Measurements from ENCODE around the gene IFIT5.
"Not testable (repeated sequence)": the region's sequence is repeated elsewhere in the genome, so short reads cannot be mapped to it uniquely, and the experiment has no call there.

IFIT5 gene

DNA sequence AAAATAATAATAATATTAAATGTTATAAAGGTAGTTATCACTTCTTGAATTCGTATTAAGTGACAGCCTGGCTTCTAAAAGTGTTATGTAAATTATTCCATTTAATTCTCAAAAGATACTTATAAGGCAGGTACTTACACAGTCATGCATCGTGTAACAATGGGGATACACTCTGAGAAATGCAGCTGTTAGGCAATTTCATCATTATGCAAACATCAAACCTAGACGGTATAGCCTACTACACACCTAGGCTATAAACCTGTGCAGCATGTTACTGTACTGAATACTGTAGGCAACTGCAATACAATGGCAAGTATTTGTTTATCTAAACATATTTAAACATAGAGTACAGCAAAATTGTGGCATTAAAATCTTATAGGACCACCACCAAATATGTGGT lies 20.5 kb upstream of the IFIT5 start:
- DNase-seq (ENCODE audit: low spot score) = no peak

GRCh38 chr10:89395141-89395540 lies 19.2 kb upstream of the IFIT5 start:
- no peak for DNase-seq (ENCODE audit: low spot score)

- DNase-seq (ENCODE audit: low spot score) = no peak
Measured at GRCh38 chr10:89398003-89398749, 16.2 kb upstream of the IFIT5 start.

GRCh38 chr10:89399956-89400355 lies 14.4 kb upstream of the IFIT5 start:
- DNase-seq (ENCODE audit: low spot score) = no peak

DNA sequence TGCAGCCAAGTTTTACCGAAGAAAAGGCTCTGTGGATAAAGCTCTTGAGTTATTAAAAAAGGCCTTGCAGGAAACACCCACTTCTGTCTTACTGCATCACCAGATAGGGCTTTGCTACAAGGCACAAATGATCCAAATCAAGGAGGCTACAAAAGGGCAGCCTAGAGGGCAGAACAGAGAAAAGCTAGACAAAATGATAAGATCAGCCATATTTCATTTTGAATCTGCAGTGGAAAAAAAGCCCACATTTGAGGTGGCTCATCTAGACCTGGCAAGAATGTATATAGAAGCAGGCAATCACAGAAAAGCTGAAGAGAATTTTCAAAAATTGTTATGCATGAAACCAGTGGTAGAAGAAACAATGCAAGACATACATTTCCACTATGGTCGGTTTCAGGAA lies 11.3 kb upstream of the IFIT5 start:
- no peak for DNase-seq (ENCODE audit: low spot score)

GRCh38 chr10:89404104-89405047 lies 10.0 kb upstream of the IFIT5 start:
- no peak for DNase-seq (ENCODE audit: low spot score)

DNA sequence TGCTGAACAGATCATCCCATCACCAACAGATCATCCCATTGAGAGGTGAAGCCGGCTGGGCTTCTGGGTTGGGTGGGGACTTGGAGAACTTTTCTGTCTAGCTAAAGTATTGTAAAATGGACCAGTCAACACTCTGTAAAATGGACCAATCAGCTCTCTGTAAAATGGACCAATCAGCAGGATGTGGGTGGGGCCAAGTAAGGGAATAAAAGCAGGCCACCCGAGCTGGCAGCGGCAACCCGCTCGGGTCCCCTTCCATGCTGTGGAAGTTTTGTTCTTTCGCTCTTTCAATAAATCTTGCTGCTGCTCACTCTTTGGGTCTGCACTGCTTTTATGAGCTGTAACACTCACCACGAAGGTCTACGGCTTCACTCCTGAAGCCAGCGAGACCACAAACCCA lies 8.2 kb upstream of the IFIT5 start:
- DNase-seq (ENCODE audit: low spot score) = not testable (repeated sequence)

DNA sequence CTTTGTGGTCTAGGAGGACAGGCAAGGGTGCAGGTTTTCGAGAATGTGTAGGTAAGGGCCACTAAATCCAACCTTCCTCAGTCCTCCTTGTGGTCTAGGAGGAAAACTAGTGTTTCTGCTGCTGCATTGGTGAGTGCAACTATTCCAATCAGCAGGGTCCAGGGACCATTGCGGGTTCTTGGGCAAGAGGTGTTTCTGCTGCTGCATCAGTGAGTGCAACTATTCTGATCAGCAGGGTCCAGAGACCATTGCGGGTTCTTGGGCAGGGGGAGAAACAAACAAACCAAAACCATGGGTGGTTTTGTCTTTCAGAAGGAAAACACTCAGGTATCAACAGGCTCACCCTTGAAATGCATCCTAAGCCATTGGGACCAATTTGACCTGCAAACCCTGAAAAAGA lies 6.6 kb upstream of the IFIT5 start:
- not testable (repeated sequence) for DNase-seq (ENCODE audit: low spot score)

DNA sequence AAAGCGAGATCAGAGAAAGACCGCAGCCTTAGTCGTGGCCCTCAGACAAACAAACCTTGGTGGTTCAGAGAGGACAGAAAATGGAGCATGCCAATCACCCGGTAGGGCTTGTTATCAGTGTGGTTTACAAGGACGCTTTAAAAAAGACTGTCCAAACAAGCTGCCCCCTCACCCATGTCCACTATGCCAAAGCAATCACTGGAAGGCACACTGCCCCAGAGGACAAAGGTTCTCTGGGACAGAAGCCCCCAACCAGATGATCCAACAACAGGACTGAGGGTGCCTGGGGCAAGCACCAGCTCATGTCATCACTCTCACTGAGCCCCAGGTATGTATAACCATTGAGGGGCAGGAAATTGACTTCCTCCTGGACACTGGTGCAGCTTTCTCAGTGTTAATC lies 5.1 kb upstream of the IFIT5 start:
- DNase-seq (ENCODE audit: low spot score) = not testable (repeated sequence)

DNA sequence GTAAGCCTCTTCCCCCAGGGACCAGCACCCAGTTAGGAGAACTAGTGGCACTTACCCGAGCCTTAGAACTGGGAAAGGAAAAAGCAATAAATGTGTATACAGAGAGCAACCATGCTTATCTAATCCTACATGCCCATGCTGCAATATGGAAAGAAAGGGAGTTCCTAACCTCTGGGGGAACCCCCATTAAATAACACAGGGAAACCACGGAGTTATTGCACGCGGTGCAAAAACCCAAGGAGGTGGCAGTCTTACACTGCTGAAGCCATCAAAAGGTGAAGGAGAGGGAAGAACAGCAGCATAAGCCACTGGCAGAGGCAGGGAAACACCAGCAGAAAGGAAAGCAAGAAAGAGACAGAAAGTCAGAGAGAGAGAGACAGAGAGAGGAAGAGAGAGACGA lies 3.8 kb upstream of the IFIT5 start:
- DNase-seq (ENCODE audit: low spot score) = not testable (repeated sequence)

DNA sequence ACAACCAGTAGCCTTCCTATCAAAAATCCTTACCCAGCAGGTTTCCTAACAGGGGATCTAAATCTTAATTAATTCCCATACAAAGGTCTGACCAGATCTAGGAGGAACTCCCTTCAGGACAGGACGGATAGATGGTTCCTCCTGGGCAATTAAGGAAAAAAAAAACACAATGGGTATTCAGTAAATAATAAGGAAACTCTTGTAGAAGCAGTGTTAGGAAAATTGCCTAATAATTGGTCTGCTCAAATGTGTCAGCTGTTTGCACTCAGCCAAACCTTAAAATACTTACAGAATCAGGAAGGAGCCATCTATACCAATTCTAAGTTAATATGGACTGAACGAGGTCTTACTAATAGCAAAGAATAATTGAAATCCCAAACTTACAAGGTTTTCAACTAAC lies 3.2 kb upstream of the IFIT5 start:
- DNase-seq (ENCODE audit: low spot score) = not testable (repeated sequence)

DNA sequence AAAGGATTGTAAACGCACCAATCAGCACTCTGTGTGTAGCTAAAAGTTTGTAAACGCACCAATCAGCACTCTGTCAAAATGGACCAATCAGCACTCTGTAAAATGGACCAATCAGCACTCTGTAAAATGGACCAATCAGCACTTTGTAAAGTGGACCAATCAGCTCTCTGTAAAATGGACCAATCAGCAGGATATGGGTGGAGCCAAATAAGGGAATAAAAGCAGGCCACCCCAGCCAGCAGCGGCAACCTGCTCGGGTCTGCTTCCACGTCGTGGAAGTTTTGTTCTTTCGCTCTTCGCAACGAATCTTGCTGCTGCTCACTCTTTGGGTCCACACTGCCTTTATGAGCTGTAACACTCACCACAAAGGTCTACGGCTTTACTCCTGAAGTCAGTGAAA lies 2.1 kb upstream of the IFIT5 start:
- DNase-seq (ENCODE audit: low spot score) = not testable (repeated sequence)

DNA sequence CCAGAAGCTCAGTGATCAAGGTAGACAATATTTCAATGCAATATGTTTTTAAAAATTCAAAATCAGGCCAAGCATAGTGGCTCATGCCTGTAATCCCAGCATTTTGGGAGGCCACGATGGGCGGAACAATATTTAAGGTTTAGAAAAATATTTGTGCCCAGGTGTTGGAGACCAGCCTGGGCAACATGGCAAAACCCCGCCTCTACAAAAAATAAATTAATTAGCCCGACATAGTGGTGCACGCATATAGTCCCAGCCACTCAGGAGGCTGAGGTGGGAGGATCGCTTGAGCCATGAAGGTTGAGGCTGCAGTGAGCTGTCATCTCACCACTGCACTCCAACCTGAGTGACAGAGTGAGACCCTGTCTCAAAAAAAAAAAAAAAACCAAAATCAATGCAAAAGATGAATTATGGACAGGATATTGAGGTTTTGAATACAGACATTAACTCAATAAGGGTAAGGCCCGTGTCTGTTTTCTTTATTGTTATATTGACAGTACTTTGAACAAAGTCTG lies 913 bp upstream of the IFIT5 start:
- DNase-seq (ENCODE audit: low spot score) = no peak

GRCh38 chr10:89414879-89415821 lies 782 bp downstream of the IFIT5 start:
- DNase-seq (ENCODE audit: low spot score) = peak; percentile 37

DNA sequence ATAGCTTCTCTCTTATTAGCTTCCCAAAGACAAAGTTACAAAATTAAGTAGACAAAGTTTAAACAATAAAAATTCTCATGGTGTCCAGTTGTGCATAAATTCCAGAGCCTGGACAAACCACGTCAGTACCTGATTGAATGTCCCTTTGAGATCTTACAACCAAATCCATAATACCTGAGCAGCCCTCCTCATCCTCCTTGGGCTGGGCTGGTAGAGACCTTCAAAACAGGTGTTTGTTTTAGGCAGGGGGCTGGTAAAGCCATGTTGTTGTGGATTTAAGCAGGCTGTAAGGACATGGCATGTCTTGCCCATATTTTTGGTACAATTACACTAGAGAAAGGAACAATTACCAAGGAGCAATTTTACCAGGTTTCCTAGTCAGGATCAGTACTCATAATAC lies 2.1 kb downstream of the IFIT5 start:
- DNase-seq (ENCODE audit: low spot score) = no peak

DNA sequence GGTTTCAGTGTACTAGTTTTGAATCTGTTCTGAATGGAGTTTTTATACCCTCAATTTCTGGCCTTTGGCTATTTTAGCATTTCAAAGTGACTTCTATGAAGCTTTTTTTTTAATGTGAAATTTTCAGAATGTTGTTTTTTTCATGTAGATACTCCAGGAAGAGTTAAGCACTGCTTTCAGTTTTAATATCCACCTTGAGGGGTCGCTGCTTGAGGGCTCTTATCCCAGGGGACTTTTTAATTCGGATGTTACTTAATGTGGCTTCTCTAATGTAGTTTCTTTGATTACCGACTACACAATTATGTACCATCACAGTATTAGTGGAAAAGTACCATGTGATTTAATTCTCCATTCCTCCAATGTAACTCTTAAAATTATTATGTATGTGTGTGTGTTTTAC lies 5.2 kb downstream of the IFIT5 start:
- DNase-seq (ENCODE audit: low spot score) = no peak

GRCh38 chr10:89421018-89421476 lies 6.7 kb downstream of the IFIT5 start:
- DNase-seq (ENCODE audit: low spot score) = no peak

GRCh38 chr10:89425000-89425399 lies 10.6 kb downstream of the IFIT5 start:
- no peak for DNase-seq (ENCODE audit: low spot score)

- peak; percentile 37 for DNase-seq (ENCODE audit: low spot score)
Measured at GRCh38 chr10:89426230-89426868, 12.0 kb downstream of the IFIT5 start.

GRCh38 chr10:89427629-89428028 lies 13.3 kb downstream of the IFIT5 start:
- no peak for DNase-seq (ENCODE audit: low spot score)

- no peak for DNase-seq (ENCODE audit: low spot score)
Measured at GRCh38 chr10:89428877-89429276, 14.5 kb downstream of the IFIT5 start.
